ENCODE data around the gene CRTAC1. TPM values are rescaled to one million over a fixed set of nuclear protein-coding genes. Genes with fewer than 3 reads are reported as not detected.

The CRTAC1 gene
- polyA plus RNA-seq, 1 donor (not counting 4 experiments of a cell fraction or from before 2014, with no cell fraction given), result not detected

DNA sequence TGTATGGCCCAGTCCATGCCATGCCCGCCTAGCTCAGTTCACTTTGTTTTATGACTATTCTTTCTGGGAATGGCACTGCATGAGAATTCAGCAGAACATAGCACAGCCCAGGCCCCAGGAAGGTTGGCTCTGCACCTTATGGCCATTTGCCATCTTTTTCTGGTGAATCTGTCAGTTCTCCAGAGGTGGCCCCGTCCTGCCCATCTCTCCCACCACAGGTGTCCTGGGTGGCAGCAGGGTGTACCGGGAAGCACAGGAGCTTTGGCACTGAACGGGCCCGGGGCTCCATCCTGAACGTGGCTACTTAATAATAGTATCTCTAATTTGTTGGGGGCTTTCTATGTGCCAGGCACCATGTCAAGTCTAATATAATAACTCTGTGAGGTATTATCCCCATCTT, 156.1 kb downstream of the CRTAC1 start:
- H2AFZ ChIP-seq (ENCODE audit: control insufficient read depth, low read length), result no peak overlapping the region
- FAIRE-seq, result no peak
- H3K4me1 ChIP-seq (ENCODE audit: control insufficient read depth, extremely low read depth, insufficient read depth, low read length), result peaks cover 18% of the 10 kb centered on the region
- H3K9me1 ChIP-seq (ENCODE audit: control insufficient read depth, extremely low read depth, insufficient read depth, low read length), result no peaks in the 10 kb centered on the region
- no peaks in the 10 kb centered on the region for H3K9me3 ChIP-seq (ENCODE audit: control insufficient read depth, low read depth, low read length)
- no peak overlapping the region for H3K4me2 ChIP-seq (ENCODE audit: control insufficient read depth, extremely low read depth, insufficient read depth, low read depth, low read length)
- H3K27me3 ChIP-seq (ENCODE audit: control insufficient read depth, extremely low read depth, insufficient read depth, low read length), result no peaks in the 10 kb centered on the region
- no peak for TF ChIP-seq EZH2 (IDR thresholded peaks at IDR 0.05; ENCODE audit: low read length)
- TF ChIP-seq, protein P1, sequence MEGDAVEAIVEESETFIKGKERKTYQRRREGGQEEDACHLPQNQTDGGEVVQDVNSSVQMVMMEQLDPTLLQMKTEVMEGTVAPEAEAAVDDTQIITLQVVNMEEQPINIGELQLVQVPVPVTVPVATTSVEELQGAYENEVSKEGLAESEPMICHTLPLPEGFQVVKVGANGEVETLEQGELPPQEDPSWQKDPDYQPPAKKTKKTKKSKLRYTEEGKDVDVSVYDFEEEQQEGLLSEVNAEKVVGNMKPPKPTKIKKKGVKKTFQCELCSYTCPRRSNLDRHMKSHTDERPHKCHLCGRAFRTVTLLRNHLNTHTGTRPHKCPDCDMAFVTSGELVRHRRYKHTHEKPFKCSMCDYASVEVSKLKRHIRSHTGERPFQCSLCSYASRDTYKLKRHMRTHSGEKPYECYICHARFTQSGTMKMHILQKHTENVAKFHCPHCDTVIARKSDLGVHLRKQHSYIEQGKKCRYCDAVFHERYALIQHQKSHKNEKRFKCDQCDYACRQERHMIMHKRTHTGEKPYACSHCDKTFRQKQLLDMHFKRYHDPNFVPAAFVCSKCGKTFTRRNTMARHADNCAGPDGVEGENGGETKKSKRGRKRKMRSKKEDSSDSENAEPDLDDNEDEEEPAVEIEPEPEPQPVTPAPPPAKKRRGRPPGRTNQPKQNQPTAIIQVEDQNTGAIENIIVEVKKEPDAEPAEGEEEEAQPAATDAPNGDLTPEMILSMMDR (optimal IDR thresholded peaks at IDR 0.05 in 1 of 3, IDR thresholded peaks at IDR 0.05 in 1 of 3, conservative IDR thresholded peaks at IDR 0.05 in 1 of 3; ENCODE audit: extremely low read depth in 1 of 3, insufficient read depth in 2 of 3, low read length in 3 of 3), result no peak
- H4K20me1 ChIP-seq (ENCODE audit: control insufficient read depth, extremely low read depth, insufficient read depth, low read length), result no peaks in the 10 kb centered on the region
- H3K9ac ChIP-seq (ENCODE audit: control insufficient read depth, extremely low read depth, insufficient read depth, low read length), result no peak overlapping the region
- H3K4me3 ChIP-seq (ENCODE audit: control insufficient read depth in 2 of 3, extremely low read depth in 1 of 3, insufficient read depth in 2 of 3, low read depth in 1 of 3, low read length in 3 of 3), result no peak overlapping the region
- H3K27ac ChIP-seq (ENCODE audit: control insufficient read depth, insufficient read depth, low read length), result no peak overlapping the region
- H3K79me2 ChIP-seq (ENCODE audit: control insufficient read depth, insufficient read depth, low read length), result no peaks in the 10 kb centered on the region
- no peak for DNase-seq (ENCODE audit: low read depth, low spot score)
- dilution Hi-C loops (cut with MboI; ENCODE audit: extremely low pct_ligation_motif_present, low sequenced_read_pairs), result loop anchor here (25.0 kb wide), 1 partner anchor 112 kb away; the partner anchor contains the start of gene SFRP5
- H3K36me3 ChIP-seq (ENCODE audit: control insufficient read depth in 2 of 2, extremely low read depth in 1 of 2, insufficient read depth in 2 of 2, low read length in 2 of 2), result no peaks in the 10 kb centered on the region

- no peak for DNase-seq (ENCODE audit: low read depth, low spot score)
- no peak overlapping the region for H3K4me2 ChIP-seq (ENCODE audit: control insufficient read depth, extremely low read depth, insufficient read depth, low read depth, low read length)
- H3K79me2 ChIP-seq (ENCODE audit: control insufficient read depth, insufficient read depth, low read length), result no peaks in the 10 kb centered on the region
- H3K9me3 ChIP-seq (ENCODE audit: control insufficient read depth, low read depth, low read length), result no peaks in the 10 kb centered on the region
- no peak overlapping the region for H3K27ac ChIP-seq (ENCODE audit: control insufficient read depth, insufficient read depth, low read length)
- no peaks in the 10 kb centered on the region for H3K27me3 ChIP-seq (ENCODE audit: control insufficient read depth, extremely low read depth, insufficient read depth, low read length)
- H3K9me1 ChIP-seq (ENCODE audit: control insufficient read depth, extremely low read depth, insufficient read depth, low read length), result no peaks in the 10 kb centered on the region
- no peak overlapping the region for H3K4me3 ChIP-seq (ENCODE audit: control insufficient read depth in 2 of 3, extremely low read depth in 1 of 3, insufficient read depth in 2 of 3, low read depth in 1 of 3, low read length in 3 of 3)
- H3K9ac ChIP-seq (ENCODE audit: control insufficient read depth, extremely low read depth, insufficient read depth, low read length), result no peak overlapping the region
- dilution Hi-C loops (cut with MboI; ENCODE audit: extremely low pct_ligation_motif_present, low sequenced_read_pairs), result loop anchor here (25.0 kb wide), 1 partner anchor 111 kb away; the partner anchor contains the start of gene SFRP5
- no peak for FAIRE-seq
- TF ChIP-seq, protein P1 (optimal IDR thresholded peaks at IDR 0.05 in 1 of 3, IDR thresholded peaks at IDR 0.05 in 1 of 3, conservative IDR thresholded peaks at IDR 0.05 in 1 of 3; ENCODE audit: extremely low read depth in 1 of 3, insufficient read depth in 2 of 3, low read length in 3 of 3), result no peak
- TF ChIP-seq EZH2 (IDR thresholded peaks at IDR 0.05; ENCODE audit: low read length), result no peak
- H3K4me1 ChIP-seq (ENCODE audit: control insufficient read depth, extremely low read depth, insufficient read depth, low read length), result peaks cover 25% of the 10 kb centered on the region
- H3K36me3 ChIP-seq (ENCODE audit: control insufficient read depth in 2 of 2, extremely low read depth in 1 of 2, insufficient read depth in 2 of 2, low read length in 2 of 2), result no peaks in the 10 kb centered on the region
- H4K20me1 ChIP-seq (ENCODE audit: control insufficient read depth, extremely low read depth, insufficient read depth, low read length), result no peaks in the 10 kb centered on the region
- no peak overlapping the region for H2AFZ ChIP-seq (ENCODE audit: control insufficient read depth, low read length)
Observed at GRCh38 chr10:97873569-97873968, 156.9 kb downstream of the CRTAC1 start.

All from keratinocyte (primary cell).